Smooth muscle cell of the umbilical artery (primary cell): ENCODE data around the gene SGCE. TPM values are rescaled to one million over a fixed set of nuclear protein-coding genes. Genes with fewer than 3 reads are reported as not detected.

Experiments used
- total RNA-seq: library from RNA; depleted of rRNA; stranded (reverse); fragments of >200 nt; gene quantifications from 2 replicates; pipeline ENCODE4 v1.2.3, GENCODE V29; 2014

SGCE gene
- 40.4 and 59.1 TPM in 2 replicates for total RNA-seq

GRCh38 chr7:94655848-94656657 is at the start of gene SGCE:
TSS of gene SGCE (minus strand) at chr7:94656133. CDS start at chr7:94656098, 35 bp downstream.

Other genes starting within 250 kb of the SGCE start
- gene CASD1, start 146.3 kb downstream of the SGCE start, total RNA-seq, result 15.4 and 19.3 TPM in 2 replicates